GM23338 (cell line): ENCODE measurements around the gene PIEZO2. TPM values are rescaled to one million over a fixed set of nuclear protein-coding genes. Genes with fewer than 3 reads are reported as not detected.
A peak's percentile ranks its signal among the peaks of the same experiment; 100 is the strongest.

Source experiments
- ATAC-seq: fragments of 200-7000 bp; cut with Tn5 transposase; 3 replicates; pipeline ENCODE4 v1.9.1; 2020
- DNase-seq: peaks from one replicate; pipeline ENCODE4 v3.0.0-alpha.2; 2015; ENCODE audit warnings: low spot score
- H2AFZ ChIP-seq: fragments of 200-600 bp; sonication (generic); 2 replicates; pipeline ENCODE4 v1.8.0; 2016; ENCODE audit warnings: antibody characterized with exemption, mild to moderate bottlenecking, moderate library complexity
- H3F3A ChIP-seq: fragments of 200-600 bp; sonication (generic); replicated peaks from 2 replicates; pipeline ENCODE4 v1.8.0; 2017; ENCODE audit warnings: antibody characterized with exemption, mixed run types, low read depth
- H3K27ac ChIP-seq: fragments of 200-600 bp; sonication (generic); 2 replicates; pipeline ENCODE4 v1.6.1; 2016; ENCODE audit warnings: low read depth
- H3K27me3 ChIP-seq: fragments of 200-600 bp; sonication (generic); 2 replicates; pipeline ENCODE4 v1.8.0; 2016; ENCODE audit warnings: mild to moderate bottlenecking, mixed run types, moderate library complexity; ENCODE audit not compliant: insufficient read depth
- H3K36me3 ChIP-seq: fragments of 200-600 bp; sonication (generic); 2 replicates; pipeline ENCODE4 v1.8.0; 2016; ENCODE audit warnings: mild to moderate bottlenecking; ENCODE audit not compliant: insufficient read depth
- H3K4me1 ChIP-seq: fragments of 200-600 bp; sonication (generic); 2 replicates; pipeline ENCODE4 v1.8.0; 2016; ENCODE audit warnings: mild to moderate bottlenecking, moderate library complexity; ENCODE audit not compliant: insufficient read depth
- H3K4me2 ChIP-seq: fragments of 200-600 bp; sonication (generic); 2 replicates; pipeline ENCODE4 v1.7.1; 2017; ENCODE audit warnings: mixed run types
- H3K4me3 ChIP-seq: fragments of 200-600 bp; sonication (generic); 2 replicates; pipeline ENCODE4 v1.6.1; 2016; ENCODE audit warnings: mixed run types
- H3K79me2 ChIP-seq: fragments of 200-600 bp; sonication (generic); replicated peaks from 2 replicates; pipeline ENCODE4 v1.8.0; 2017; ENCODE audit warnings: mild to moderate bottlenecking; ENCODE audit not compliant: insufficient read depth
- H3K9me2 ChIP-seq: fragments of 200-600 bp; sonication (generic); 2 replicates; pipeline ENCODE4 v1.8.0; 2017; ENCODE audit not compliant: insufficient read depth
- H4K20me1 ChIP-seq: fragments of 200-600 bp; sonication (generic); replicated peaks from 2 replicates; pipeline ENCODE4 v1.8.0; 2017; ENCODE audit warnings: mild to moderate bottlenecking; ENCODE audit not compliant: insufficient read depth
- H3K27ac Mint-ChIP-seq: 2 replicates; pipeline ENCODE4 v1.8.0; 2020; ENCODE audit warnings: inconsistent platforms, mild to moderate bottlenecking, moderate library complexity, mixed read lengths
- H3K27me3 Mint-ChIP-seq: 3 replicates; pipeline ENCODE4 v1.8.0; 2022; ENCODE audit warnings: low read depth, mild to moderate bottlenecking, moderate library complexity, mixed read lengths, inconsistent platforms; ENCODE audit not compliant: insufficient read depth, poor library complexity
- H3K36me3 Mint-ChIP-seq: 3 replicates; pipeline ENCODE4 v1.8.0; 2021; ENCODE audit warnings: low read depth, mild to moderate bottlenecking, inconsistent platforms, moderate library complexity, mixed read lengths
- H3K4me1 Mint-ChIP-seq: 3 replicates; pipeline ENCODE4 v1.8.0; 2020; ENCODE audit warnings: mild to moderate bottlenecking, inconsistent platforms, mixed read lengths
- H3K4me3 Mint-ChIP-seq: 3 replicates; pipeline ENCODE4 v1.8.0; 2021; ENCODE audit warnings: moderate library complexity, mild to moderate bottlenecking, inconsistent platforms, mixed read lengths
- H3K9me3 Mint-ChIP-seq: 3 replicates; pipeline ENCODE4 v1.8.0; 2020; ENCODE audit warnings: moderate library complexity, mild to moderate bottlenecking, inconsistent platforms, mixed read lengths
- CREB1 ChIP-seq: fragments of 250-450 bp; sonication (Bioruptor Pico); IDR thresholded peaks from 2 replicates; pipeline ENCODE4 v1.5.0; 2020; ENCODE audit warnings: low read depth, mild to moderate bottlenecking, moderate library complexity
- NANOG ChIP-seq: IDR thresholded peaks from 2 replicates; pipeline ENCODE4 v1.6.1; 2016; ENCODE audit warnings: antibody characterized with exemption, borderline replicate concordance
- POLR2AphosphoS5 ChIP-seq: IDR thresholded peaks from 2 replicates; pipeline ENCODE4 v1.6.1; 2016; ENCODE audit warnings: antibody characterized with exemption, low read depth
- ZNF114 ChIP-seq: fragments of 250-450 bp; sonication (Bioruptor Pico); IDR thresholded peaks from 2 replicates; pipeline ENCODE4 v1.5.0; 2020; ENCODE audit warnings: mild to moderate bottlenecking, moderate library complexity
- polyA plus RNA-seq: library from polyadenylated mRNA; unstranded; fragments of >200 nt; fragmentation: Nextera tagmentation; extraction: Ambion mirVana; gene quantifications from 2 replicates; pipeline ENCODE4 v1.2.1, GENCODE V29; 2016
- total RNA-seq: library from RNA; depleted of rRNA; stranded (reverse); fragments of >200 nt; shearing (Covaris generic); gene quantifications from 2 replicates; pipeline ENCODE4 v1.2.3, GENCODE V29; 2014
- TF ChIP-seq, protein P1 (sequence below): IDR thresholded peaks from one replicate; pipeline ENCODE4 v1.6.1; 2018; ENCODE audit warnings: antibody characterized with exemption; ENCODE audit not compliant: unreplicated experiment
- TF ChIP-seq, protein P2 (sequence below): IDR thresholded peaks from 2 replicates; pipeline ENCODE4 v1.6.1; 2016; ENCODE audit warnings: antibody characterized with exemption

The PIEZO2 gene
- total and polyA plus RNA-seq, 2 experiments from 2014 or later, result 4.8 to 8.2 TPM

DNA sequence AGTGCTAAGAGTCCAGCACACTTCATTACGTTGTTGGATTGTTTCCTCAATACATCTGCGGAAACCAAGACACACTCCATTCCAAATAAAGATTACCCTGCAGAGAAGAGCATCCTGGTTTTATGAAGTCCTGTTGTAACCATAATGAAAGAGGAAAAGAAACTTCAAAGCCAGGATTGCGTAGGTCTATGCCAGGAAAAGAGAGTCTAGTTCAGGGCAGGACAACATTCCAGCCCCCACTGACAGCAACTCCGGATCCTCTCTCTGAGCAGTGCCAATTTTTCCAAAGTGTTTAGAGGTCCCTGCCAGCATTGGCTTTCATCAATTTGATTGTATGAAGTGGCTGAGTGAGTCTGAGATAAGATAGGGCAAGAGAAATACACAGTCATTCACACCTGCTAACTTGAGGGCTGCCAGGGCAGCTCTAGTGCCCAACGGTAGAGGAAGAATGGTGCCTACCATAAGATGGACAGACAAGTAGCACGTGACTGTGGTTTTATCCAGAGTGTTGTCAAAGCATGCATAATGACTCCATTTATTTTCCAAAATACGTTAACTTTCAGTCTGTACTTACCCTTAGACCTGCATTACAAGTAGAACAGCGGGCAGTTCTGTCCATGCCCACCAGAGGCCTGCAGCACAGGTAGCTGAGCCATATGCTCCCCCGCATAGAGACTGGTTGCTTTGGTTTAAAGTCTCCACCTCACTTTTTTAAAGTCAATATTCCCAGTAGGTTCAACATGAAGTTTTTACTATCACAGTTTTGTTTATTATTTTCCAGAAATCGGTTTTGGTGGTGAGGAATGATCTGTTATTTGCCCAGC is 23.7 kb downstream of the PIEZO2 start:
- no peaks in the 10 kb centered on the region for H3K27me3 ChIP-seq
- Mint-ChIP-seq H3K27me3 (peaks cover 1% of the 10 kb centered on the region), H3K4me1 (no peaks in the 10 kb centered on the region), H3K4me3 (no peak overlapping the region), H3K36me3 (peaks cover 18% of the 10 kb centered on the region), H3K9me3 (peaks cover 17% of the 10 kb centered on the region), H3K27ac (no peak overlapping the region)
- no peaks in the 10 kb centered on the region for H4K20me1 ChIP-seq
- no peak overlapping the region for H3K4me2 ChIP-seq
- ATAC-seq (peak; percentile 34; the same call in 1 of the 3 replicates), DNase-seq (peak; percentile 7)
- H2AFZ ChIP-seq, result no peak overlapping the region
- no peaks in the 10 kb centered on the region; the same call in 1 of the 2 replicates for H3K36me3 ChIP-seq
- TF ChIP-seq, protein P1, sequence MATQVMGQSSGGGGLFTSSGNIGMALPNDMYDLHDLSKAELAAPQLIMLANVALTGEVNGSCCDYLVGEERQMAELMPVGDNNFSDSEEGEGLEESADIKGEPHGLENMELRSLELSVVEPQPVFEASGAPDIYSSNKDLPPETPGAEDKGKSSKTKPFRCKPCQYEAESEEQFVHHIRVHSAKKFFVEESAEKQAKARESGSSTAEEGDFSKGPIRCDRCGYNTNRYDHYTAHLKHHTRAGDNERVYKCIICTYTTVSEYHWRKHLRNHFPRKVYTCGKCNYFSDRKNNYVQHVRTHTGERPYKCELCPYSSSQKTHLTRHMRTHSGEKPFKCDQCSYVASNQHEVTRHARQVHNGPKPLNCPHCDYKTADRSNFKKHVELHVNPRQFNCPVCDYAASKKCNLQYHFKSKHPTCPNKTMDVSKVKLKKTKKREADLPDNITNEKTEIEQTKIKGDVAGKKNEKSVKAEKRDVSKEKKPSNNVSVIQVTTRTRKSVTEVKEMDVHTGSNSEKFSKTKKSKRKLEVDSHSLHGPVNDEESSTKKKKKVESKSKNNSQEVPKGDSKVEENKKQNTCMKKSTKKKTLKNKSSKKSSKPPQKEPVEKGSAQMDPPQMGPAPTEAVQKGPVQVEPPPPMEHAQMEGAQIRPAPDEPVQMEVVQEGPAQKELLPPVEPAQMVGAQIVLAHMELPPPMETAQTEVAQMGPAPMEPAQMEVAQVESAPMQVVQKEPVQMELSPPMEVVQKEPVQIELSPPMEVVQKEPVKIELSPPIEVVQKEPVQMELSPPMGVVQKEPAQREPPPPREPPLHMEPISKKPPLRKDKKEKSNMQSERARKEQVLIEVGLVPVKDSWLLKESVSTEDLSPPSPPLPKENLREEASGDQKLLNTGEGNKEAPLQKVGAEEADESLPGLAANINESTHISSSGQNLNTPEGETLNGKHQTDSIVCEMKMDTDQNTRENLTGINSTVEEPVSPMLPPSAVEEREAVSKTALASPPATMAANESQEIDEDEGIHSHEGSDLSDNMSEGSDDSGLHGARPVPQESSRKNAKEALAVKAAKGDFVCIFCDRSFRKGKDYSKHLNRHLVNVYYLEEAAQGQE, result no peak
- TF ChIP-seq NANOG, result no peak
- no peaks in the 10 kb centered on the region for H3K9me2 ChIP-seq
- no peaks in the 10 kb centered on the region for H3F3A ChIP-seq
- no peak overlapping the region for H3K4me3 ChIP-seq
- H3K79me2 ChIP-seq, result no peaks in the 10 kb centered on the region
- no peak overlapping the region for H3K27ac ChIP-seq
- H3K4me1 ChIP-seq, result no peaks in the 10 kb centered on the region; the same call in 1 of the 2 replicates

DNA sequence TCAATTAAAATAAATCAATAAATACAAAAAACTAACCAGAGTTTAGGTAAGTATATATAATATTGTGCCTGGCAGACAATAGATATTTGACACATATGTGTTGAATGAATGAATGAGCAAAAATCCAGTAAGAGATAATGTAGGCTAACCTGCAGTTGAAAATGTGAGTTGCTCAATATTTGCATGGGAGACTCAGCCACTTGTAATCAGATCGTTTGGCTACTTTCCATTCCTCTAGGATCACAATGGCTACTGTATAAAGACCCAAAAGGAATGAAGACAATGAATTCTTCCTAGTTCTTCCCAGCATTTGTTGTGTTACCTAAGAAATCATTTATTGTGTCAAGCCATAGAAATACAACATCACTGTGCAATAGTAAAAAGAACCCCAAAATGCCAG is 25.3 kb downstream of the PIEZO2 start:
- DNase-seq, result no peak
- TF ChIP-seq CREB1 (no peak), ZNF114 (CRISPR knock-in tag) (no peak), POLR2AphosphoS5 (no peak)
- TF ChIP-seq, protein P1, result no peak
- TF ChIP-seq, protein P2, sequence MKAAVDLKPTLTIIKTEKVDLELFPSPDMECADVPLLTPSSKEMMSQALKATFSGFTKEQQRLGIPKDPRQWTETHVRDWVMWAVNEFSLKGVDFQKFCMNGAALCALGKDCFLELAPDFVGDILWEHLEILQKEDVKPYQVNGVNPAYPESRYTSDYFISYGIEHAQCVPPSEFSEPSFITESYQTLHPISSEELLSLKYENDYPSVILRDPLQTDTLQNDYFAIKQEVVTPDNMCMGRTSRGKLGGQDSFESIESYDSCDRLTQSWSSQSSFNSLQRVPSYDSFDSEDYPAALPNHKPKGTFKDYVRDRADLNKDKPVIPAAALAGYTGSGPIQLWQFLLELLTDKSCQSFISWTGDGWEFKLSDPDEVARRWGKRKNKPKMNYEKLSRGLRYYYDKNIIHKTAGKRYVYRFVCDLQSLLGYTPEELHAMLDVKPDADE, result no peak

More for the DNA sequence above, 25.3 kb downstream of the PIEZO2 start:
- no peak overlapping the region for H3K27ac ChIP-seq
- no peak overlapping the region for H2AFZ ChIP-seq
- H3K4me3 Mint-ChIP-seq, result no peak overlapping the region
- peaks cover 4% of the 10 kb centered on the region for H3K4me1 ChIP-seq
- H3K4me1 Mint-ChIP-seq, result peaks cover 3% of the 10 kb centered on the region; the same call in 1 of the 3 replicates
- peaks cover 8% of the 10 kb centered on the region for H3K9me3 Mint-ChIP-seq
- H3K27ac Mint-ChIP-seq, result no peak overlapping the region
- H3K9me2 ChIP-seq, result no peaks in the 10 kb centered on the region
- H4K20me1 ChIP-seq, result 0 out of 2 replicates have a peak, but pooled peaks cover 3% of the 10 kb centered on the region
- no peak for ATAC-seq
- peaks cover 11% of the 10 kb centered on the region for H3K36me3 Mint-ChIP-seq
- no peak overlapping the region for H3K4me2 ChIP-seq
- no peaks in the 10 kb centered on the region for H3F3A ChIP-seq
- no peak overlapping the region for H3K4me3 ChIP-seq
- H3K79me2 ChIP-seq, result no peaks in the 10 kb centered on the region
- H3K27me3 ChIP-seq, result no peaks in the 10 kb centered on the region
- H3K27me3 Mint-ChIP-seq, result peaks cover 1% of the 10 kb centered on the region
- H3K36me3 ChIP-seq, result no peaks in the 10 kb centered on the region; the same call in 1 of the 2 replicates
